NCI-H2081 (cell line): ENCODE data around the gene GTF2A2.
"Not testable (repeated sequence)": the region's sequence is repeated elsewhere in the genome, so short reads cannot be mapped to it uniquely, and the experiment has no call there.

Experiments
- DNase-seq, 2 experiments: peaks; one replicate each; lab custom pipeline; 2025; lab: John Stamatoyannopoulos, UW

The GTF2A2 gene

GRCh38 chr15:59656897-59657634 is at the start of gene GTF2A2:
TSS of gene GTF2A2 (minus strand) at chr15:59657515. CDS start at chr15:59652277, 5,238 bp downstream.
- peak; percentile 90 to 96 for DNase-seq

GRCh38 chr15:59703979-59704796 is 46.9 kb upstream of the GTF2A2 start:
- DNase-seq = no peak

- DNase-seq = no peak
These were observed 45.0 kb upstream of the GTF2A2 start for GRCh38 chr15:59702351-59702750.

- no peak for DNase-seq
These were observed 44.6 kb upstream of the GTF2A2 start for GRCh38 chr15:59701880-59702279.

GRCh38 chr15:59699810-59700431 is 42.6 kb upstream of the GTF2A2 start:
- no peak for DNase-seq

- not testable (repeated sequence) for DNase-seq
These were observed 40.8 kb upstream of the GTF2A2 start for GRCh38 chr15:59698065-59698464.

- DNase-seq = no peak
These were observed 39.0 kb upstream of the GTF2A2 start for GRCh38 chr15:59696332-59696731.

- no peak for DNase-seq
These were observed 37.5 kb upstream of the GTF2A2 start for GRCh38 chr15:59694779-59695178.

- DNase-seq = peak; percentile 26 to 28
These were observed 34.0 kb upstream of the GTF2A2 start for GRCh38 chr15:59691194-59691805.

GRCh38 chr15:59689626-59690236 is 32.4 kb upstream of the GTF2A2 start:
- DNase-seq = peak; percentile 51 to 78

- peak; percentile 97 to 98 for DNase-seq
These were observed 31.7 kb upstream of the GTF2A2 start, which contains the start of gene BNIP2 for GRCh38 chr15:59688782-59689625. TSS of gene BNIP2 (minus strand) at chr15:59689320. CDS start at chr15:59682457, 6,863 bp downstream.

- peak in 1 of 2 experiments; percentile 49 for DNase-seq
These were observed 31.1 kb upstream of the GTF2A2 start for GRCh38 chr15:59688423-59688781.

GRCh38 chr15:59687836-59688235 is 30.5 kb upstream of the GTF2A2 start:
- DNase-seq = no peak

GRCh38 chr15:59686389-59686788 is 29.1 kb upstream of the GTF2A2 start:
- no peak for DNase-seq

- no peak for DNase-seq
These were observed 28.5 kb upstream of the GTF2A2 start for GRCh38 chr15:59685737-59686297.

- DNase-seq = no peak
These were observed 23.6 kb upstream of the GTF2A2 start for GRCh38 chr15:59680870-59681269.

GRCh38 chr15:59680346-59680745 is 23.0 kb upstream of the GTF2A2 start:
- DNase-seq = no peak

- no peak for DNase-seq
These were observed 21.3 kb upstream of the GTF2A2 start for GRCh38 chr15:59678620-59679019.

GRCh38 chr15:59678172-59678571 is 20.9 kb upstream of the GTF2A2 start:
- no peak for DNase-seq

- no peak for DNase-seq
These were observed 19.2 kb upstream of the GTF2A2 start for GRCh38 chr15:59676565-59676964.
